ENCODE results near the gene PIGQ.

PIGQ gene

DNA sequence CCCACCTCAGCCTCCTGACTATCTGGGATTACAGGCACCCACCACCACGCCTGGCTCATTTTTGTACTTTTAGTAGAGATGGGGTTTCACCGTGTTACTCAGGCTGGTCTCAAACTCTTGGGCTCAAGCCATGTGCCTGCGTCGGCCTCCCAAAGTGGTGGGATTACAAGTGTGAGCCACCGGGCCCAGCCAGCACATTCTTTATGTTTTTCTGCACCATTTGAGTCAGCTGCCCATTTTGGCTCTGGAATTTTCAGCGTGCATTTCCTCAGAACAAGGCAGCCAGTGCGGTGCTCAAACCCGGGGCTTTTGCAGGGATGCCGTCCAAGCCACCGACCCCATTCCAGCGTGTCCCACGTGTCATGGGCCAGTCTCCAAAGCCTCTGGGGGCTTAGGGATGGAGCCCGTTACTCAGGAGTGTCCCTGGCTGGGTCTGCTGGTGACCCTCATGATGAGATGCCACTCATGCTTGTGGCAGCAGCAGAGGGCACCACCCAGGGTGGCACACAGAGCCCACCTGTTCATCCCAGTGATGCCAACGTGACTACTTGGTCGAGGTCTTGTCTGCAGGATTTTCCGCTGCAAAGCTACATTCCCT is 16.4 kb downstream of the PIGQ start:
- TF ChIP-seq, protein P1, sequence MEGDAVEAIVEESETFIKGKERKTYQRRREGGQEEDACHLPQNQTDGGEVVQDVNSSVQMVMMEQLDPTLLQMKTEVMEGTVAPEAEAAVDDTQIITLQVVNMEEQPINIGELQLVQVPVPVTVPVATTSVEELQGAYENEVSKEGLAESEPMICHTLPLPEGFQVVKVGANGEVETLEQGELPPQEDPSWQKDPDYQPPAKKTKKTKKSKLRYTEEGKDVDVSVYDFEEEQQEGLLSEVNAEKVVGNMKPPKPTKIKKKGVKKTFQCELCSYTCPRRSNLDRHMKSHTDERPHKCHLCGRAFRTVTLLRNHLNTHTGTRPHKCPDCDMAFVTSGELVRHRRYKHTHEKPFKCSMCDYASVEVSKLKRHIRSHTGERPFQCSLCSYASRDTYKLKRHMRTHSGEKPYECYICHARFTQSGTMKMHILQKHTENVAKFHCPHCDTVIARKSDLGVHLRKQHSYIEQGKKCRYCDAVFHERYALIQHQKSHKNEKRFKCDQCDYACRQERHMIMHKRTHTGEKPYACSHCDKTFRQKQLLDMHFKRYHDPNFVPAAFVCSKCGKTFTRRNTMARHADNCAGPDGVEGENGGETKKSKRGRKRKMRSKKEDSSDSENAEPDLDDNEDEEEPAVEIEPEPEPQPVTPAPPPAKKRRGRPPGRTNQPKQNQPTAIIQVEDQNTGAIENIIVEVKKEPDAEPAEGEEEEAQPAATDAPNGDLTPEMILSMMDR (conservative IDR thresholded peaks at IDR 0.05; ENCODE audit: low read depth): no peak
- ChIA-PET POLR2A (ENCODE audit: low non-redundant PET) (interaction anchor here (0.7 kb wide), 1 partner anchor 56 kb away, joined by 3 read pairs; no protein-coding TSS in a partner anchor), CTCF (no interaction called here)
- DNase-seq (ENCODE audit: low spot score): no peak
- H3K27ac ChIP-seq: peak overlapping the region; percentile 98

DNA sequence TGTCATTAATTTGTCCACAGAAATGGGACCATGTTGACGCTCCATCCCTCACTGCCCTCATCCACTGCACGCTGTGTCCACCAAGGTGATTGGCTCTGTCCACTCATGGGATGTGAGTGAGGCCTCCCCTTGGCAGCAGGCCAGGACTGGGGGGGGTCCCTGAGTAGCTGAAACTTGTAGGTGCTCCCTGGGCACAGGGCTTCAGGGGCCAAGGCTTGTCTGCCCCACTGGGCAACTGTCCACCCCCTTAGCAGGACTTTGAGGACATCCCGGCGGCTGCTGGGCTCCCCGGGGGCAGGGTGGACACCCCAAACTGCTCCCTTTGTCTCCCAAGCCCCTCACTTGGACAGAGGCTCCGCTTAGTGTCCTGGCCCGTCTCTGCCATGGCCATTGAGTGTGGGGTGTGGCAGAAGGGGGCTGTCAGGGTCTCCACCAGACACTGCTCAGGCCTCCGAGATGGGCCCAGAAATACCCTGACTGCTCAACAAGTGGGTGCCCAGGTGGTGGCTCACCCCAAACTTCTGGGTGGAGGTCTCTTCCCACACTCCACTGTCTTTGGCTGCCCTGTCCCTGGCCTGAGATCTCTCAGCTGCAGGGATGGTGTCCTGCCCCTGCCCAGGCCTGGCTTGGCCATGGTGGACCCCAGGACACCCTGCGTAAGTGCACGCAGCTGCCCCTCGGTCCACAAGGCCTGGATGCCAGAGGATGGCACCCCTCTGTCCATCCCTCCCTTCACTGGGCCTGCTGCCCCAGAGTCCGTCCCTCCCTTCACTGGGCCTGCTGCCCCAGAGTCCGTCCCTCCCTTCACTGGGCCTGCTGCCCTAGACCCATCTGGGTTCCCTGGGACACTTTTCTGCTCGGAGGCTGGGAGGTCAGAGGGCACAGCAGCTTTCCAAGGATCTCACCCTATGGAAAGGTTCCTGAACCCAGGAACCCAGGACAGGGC is 17.1 kb downstream of the PIGQ start:
- TF ChIP-seq, protein P1 (conservative IDR thresholded peaks at IDR 0.05; ENCODE audit: low read depth): no peak
- ChIA-PET POLR2A (ENCODE audit: low non-redundant PET) (interaction anchor here (0.7 kb wide), 1 partner anchor 56 kb away, joined by 3 read pairs; no protein-coding TSS in a partner anchor), CTCF (no interaction called here)
- DNase-seq (ENCODE audit: low spot score): no peak
- peak overlapping the region; percentile 98 for H3K27ac ChIP-seq

DNA sequence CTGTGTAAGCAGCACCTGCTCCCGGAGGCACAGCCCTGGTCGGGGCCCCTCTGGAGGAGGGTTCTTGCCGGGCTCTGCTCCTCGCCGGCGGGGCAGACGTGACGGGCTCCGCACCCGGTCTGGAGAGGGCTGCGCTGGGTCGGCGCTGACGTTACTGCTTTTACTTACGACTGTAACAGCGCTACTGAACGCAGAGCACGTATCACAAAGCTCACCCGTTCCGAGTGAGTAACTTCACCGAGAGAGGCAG is 18.8 kb downstream of the PIGQ start:
- ChIA-PET POLR2A (ENCODE audit: low non-redundant PET) (no interaction called here), CTCF (no interaction called here)
- H3K27ac ChIP-seq: peak overlapping the region; percentile 98
- TF ChIP-seq, protein P1 (conservative IDR thresholded peaks at IDR 0.05; ENCODE audit: low read depth): no peak
- no peak for DNase-seq (ENCODE audit: low spot score)

DNA sequence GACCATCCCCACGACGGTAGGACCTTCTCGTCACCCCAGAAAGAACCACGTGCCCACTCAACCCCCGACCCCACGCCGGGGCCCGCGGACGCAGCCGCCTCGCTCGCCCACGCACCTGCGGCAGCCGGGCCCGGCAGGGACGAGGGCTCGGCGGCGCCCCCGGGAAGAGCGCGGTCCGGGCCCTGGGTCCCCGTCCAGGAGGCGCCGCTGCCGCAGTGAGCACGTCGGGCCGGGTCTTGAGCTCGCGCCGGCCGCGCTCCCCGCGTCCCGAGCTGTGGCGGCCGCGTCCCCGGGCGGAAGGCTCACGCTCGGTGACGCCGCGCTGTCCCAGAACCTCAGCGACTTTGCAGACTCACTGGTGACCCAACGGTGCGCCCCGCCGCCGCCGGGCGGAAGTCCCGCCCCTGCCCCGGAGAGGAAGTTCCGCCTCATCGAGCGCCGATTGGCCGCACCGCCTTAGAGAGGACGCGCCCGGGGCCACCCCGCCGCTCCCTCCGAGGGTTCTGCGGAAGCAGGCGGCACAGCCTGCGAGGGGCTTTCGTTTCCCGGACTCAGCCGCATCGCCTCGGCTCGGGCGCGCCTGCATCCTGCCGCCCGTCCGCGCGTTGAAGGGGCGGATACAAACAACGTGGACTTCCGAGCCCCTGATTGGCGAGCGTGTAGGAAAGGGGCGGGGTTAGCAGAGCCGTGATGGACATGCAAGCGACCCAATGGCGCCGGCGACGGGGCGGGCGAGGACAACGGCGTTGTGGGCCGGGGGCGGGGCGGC is 19.3 kb downstream of the PIGQ start:
- POLR2A ChIA-PET (ENCODE audit: low non-redundant PET): no interaction called here
- peak overlapping the region; percentile 98 for H3K27ac ChIP-seq
- DNase-seq (ENCODE audit: low spot score): peak; percentile 92
- TF ChIP-seq, protein P1 (conservative IDR thresholded peaks at IDR 0.05; ENCODE audit: low read depth): no peak
- CTCF ChIA-PET: no interaction called here

DNA sequence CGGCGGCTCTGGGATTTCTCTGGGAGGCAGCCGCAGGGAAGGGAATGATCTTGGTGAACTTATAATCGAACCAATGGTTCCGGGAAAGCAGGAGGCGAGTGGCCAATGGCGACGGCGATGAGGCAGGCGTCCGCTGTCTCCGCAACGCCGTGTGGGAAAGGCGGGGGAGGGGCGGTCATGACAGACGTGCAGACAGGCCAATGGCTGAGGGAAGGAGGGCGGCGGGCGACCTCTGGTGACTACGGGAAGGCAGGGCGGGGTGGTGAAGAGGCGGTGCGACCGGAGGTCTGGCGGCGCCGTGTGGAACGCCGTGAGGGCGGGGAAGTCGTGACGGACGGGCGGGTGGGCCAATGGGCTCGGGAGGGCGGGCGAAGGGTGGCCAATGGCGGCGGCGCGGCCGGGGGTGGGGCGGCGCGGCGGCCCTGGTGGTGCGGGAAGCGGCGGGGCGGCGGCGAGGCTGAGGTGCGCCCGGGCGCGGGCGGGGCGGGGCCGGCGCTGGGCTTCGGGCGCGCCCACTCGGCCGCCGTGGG is 20.0 kb downstream of the PIGQ start, which contains the start of gene RAB40C:
RAB40C (plus strand) TSS at position 409 of the 530 bp plus-strand sequence. CDS start 226 bp downstream, outside the sequence.
- POLR2A ChIA-PET (ENCODE audit: low non-redundant PET): no interaction called here

More for the DNA sequence above, 20.0 kb downstream of the PIGQ start, which contains the start of gene RAB40C:
- TF ChIP-seq, protein P1 (conservative IDR thresholded peaks at IDR 0.05; ENCODE audit: low read depth): no peak
- CTCF ChIA-PET: no interaction called here
- DNase-seq (ENCODE audit: low spot score): peak; percentile 99
- peak within 1 kb of the TSS; percentile 98 for H3K27ac ChIP-seq

Data from RWPE1 (cell line).